ENCODE data around the gene MPRIP.
"Not testable (repeated sequence)": the region's sequence is repeated elsewhere in the genome, so short reads cannot be mapped to it uniquely, and the experiment has no call there.

MPRIP gene

DNA sequence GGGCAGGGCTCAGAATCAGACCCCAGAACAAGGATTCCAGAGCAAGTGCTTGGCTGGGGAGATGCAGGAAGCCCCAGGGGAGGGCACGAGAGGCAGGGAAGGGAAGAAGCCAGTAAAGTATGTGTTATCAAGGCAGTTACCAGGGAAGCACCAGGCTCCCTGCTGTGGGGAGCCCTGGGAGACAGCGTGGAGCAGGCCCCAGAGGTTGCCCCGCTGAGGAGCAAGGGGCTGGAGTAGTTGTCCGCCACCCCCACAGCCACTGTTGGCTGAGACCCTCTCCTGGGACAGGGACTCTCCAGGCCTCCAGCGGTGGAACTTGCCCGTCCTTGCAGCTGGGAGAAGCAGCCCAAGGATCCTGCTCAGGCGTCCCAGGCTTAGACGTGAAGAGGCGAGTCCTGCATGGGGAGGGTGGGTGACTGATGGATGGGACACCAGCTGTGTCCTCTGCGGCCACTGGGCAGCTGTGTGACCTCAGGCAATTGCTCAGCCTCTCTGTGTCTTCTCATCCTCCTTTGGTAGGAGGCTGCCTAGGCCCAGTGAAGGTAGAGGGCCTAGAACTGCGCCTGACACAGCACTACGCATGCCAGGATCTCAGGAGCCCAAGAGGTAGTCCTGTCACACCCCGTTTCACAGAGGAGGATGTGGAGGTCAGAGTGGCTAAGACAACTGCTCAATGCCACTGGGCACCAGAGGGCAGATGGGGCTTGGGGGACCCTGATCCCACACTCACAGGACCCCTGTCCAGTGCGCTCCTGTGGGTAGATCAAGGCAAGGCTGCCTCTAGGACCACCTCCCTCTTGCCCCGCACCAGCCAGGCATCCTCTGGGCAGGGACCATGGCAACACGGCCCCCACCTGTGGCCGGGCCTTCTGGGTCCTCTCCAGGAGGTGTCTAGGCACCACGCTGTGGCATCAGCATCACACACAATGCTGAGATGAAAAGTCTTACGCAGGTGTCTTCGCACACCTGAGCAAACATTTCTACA lies 39.2 kb upstream of the MPRIP start:
- H3K27ac ChIP-seq (ENCODE audit: low read depth in 2 of 2, low read length in 2 of 2); H3K9me3 ChIP-seq (ENCODE audit: control insufficient read depth in 2 of 2, low read length in 2 of 2); H3K27me3 ChIP-seq (ENCODE audit: control insufficient read depth in 2 of 2, insufficient read depth in 2 of 2, low read length in 2 of 2); H3K36me3 ChIP-seq (ENCODE audit: control insufficient read depth in 2 of 2, insufficient read depth in 2 of 2, low read length in 2 of 2); H3K4me1 ChIP-seq (ENCODE audit: control insufficient read depth in 2 of 2, insufficient read depth in 2 of 2, low read length in 2 of 2); H3K4me3 ChIP-seq (ENCODE audit: low read length in 2 of 2); H3K9ac ChIP-seq (ENCODE audit: low read depth in 1 of 2, low read length in 2 of 2): not testable (repeated sequence)

DNA sequence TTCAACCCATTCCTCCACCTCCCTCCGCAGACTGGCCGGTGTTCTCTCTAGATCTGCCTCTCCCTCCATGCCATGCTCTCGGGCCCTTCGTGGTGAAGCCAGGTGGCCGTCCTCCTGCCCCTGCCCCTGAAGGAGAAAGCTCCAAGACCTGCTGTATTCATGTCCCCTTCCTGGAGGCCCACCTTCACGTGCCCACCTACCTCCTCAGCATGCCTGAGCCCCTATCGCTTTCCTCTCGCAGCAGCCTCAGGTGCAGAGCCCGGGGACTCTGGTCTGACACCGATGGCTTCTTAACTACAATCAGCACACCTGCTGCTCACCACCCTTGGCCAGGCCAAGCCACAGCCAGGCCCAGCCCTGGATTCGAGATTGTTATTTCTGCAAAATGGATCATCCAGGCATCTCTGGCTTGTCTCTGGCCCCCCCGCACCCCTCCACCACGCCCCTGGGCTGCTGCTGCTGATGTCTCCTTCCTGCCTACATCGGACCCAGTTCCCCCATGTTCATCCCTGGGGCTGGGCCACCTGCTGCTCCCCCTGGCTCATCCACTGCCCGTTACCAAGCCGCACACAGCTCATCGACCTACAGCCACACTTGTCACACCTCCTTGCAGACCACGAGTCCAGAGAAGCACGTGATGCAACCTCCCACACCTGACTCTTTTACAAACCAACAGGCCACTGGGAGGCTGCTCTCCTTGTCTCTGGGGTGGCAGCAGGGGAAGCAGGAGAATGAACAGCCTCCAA lies 37.8 kb upstream of the MPRIP start:
- Histone ChIP-seq H3K4me3 (ENCODE audit: low read length in 2 of 2) (no peak overlapping the region), H3K36me3 (ENCODE audit: control insufficient read depth in 2 of 2, insufficient read depth in 2 of 2, low read length in 2 of 2) (no peaks in the 10 kb centered on the region), H3K27ac (ENCODE audit: low read depth in 2 of 2, low read length in 2 of 2) (no peak overlapping the region), H3K9ac (ENCODE audit: low read depth in 1 of 2, low read length in 2 of 2) (no peak overlapping the region), H3K4me1 (ENCODE audit: control insufficient read depth in 2 of 2, insufficient read depth in 2 of 2, low read length in 2 of 2) (peaks cover 3% of the 10 kb centered on the region in 2 donors), H3K9me3 (ENCODE audit: control insufficient read depth in 2 of 2, low read length in 2 of 2) (no peaks in the 10 kb centered on the region), H3K27me3 (ENCODE audit: control insufficient read depth in 2 of 2, insufficient read depth in 2 of 2, low read length in 2 of 2) (no peaks in the 10 kb centered on the region)

- not testable (repeated sequence) for H3K4me1 ChIP-seq (ENCODE audit: control insufficient read depth in 2 of 2, insufficient read depth in 2 of 2, low read length in 2 of 2); H3K36me3 ChIP-seq (ENCODE audit: control insufficient read depth in 2 of 2, insufficient read depth in 2 of 2, low read length in 2 of 2); H3K27me3 ChIP-seq (ENCODE audit: control insufficient read depth in 2 of 2, insufficient read depth in 2 of 2, low read length in 2 of 2); H3K9ac ChIP-seq (ENCODE audit: low read depth in 1 of 2, low read length in 2 of 2); H3K9me3 ChIP-seq (ENCODE audit: control insufficient read depth in 2 of 2, low read length in 2 of 2); H3K4me3 ChIP-seq (ENCODE audit: low read length in 2 of 2); H3K27ac ChIP-seq (ENCODE audit: low read depth in 2 of 2, low read length in 2 of 2)
Observed at GRCh38 chr17:17004997-17005614, 37.2 kb upstream of the MPRIP start.

DNA sequence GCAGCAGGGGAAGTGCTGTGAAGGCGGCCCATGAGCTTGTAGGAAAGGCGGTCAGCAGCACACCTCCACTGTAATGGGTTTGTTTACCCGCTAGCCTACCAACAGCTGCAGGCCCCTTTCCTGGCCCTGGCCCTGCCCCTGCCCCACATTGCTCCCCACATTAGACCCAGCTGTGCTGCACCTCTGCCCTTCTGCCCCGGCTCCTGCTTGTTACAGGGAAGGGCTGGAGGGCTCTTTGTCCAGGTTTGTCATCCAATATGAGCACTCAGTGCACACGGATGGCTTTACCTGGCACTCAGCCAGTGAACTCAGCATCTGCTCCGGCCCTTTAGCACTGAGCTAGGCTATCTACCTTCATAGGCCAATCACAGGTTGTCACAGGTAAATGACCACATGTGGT lies 34.4 kb upstream of the MPRIP start:
- not testable (repeated sequence) for H3K9ac ChIP-seq (ENCODE audit: low read depth in 1 of 2, low read length in 2 of 2); H3K9me3 ChIP-seq (ENCODE audit: control insufficient read depth in 2 of 2, low read length in 2 of 2); H3K27ac ChIP-seq (ENCODE audit: low read depth in 2 of 2, low read length in 2 of 2); H3K27me3 ChIP-seq (ENCODE audit: control insufficient read depth in 2 of 2, insufficient read depth in 2 of 2, low read length in 2 of 2); H3K36me3 ChIP-seq (ENCODE audit: control insufficient read depth in 2 of 2, insufficient read depth in 2 of 2, low read length in 2 of 2); H3K4me1 ChIP-seq (ENCODE audit: control insufficient read depth in 2 of 2, insufficient read depth in 2 of 2, low read length in 2 of 2); H3K4me3 ChIP-seq (ENCODE audit: low read length in 2 of 2)

GRCh38 chr17:17008621-17009397 lies 33.4 kb upstream of the MPRIP start:
- H3K27me3 ChIP-seq (ENCODE audit: control insufficient read depth in 2 of 2, insufficient read depth in 2 of 2, low read length in 2 of 2); H3K4me3 ChIP-seq (ENCODE audit: low read length in 2 of 2); H3K27ac ChIP-seq (ENCODE audit: low read depth in 2 of 2, low read length in 2 of 2); H3K9ac ChIP-seq (ENCODE audit: low read depth in 1 of 2, low read length in 2 of 2); H3K9me3 ChIP-seq (ENCODE audit: control insufficient read depth in 2 of 2, low read length in 2 of 2); H3K4me1 ChIP-seq (ENCODE audit: control insufficient read depth in 2 of 2, insufficient read depth in 2 of 2, low read length in 2 of 2); H3K36me3 ChIP-seq (ENCODE audit: control insufficient read depth in 2 of 2, insufficient read depth in 2 of 2, low read length in 2 of 2): not testable (repeated sequence)

- not testable (repeated sequence) for H3K4me3 ChIP-seq (ENCODE audit: low read length in 2 of 2); H3K27ac ChIP-seq (ENCODE audit: low read depth in 2 of 2, low read length in 2 of 2)
Observed at GRCh38 chr17:17009972-17010371, 32.3 kb upstream of the MPRIP start.

GRCh38 chr17:17010545-17011034 lies 31.7 kb upstream of the MPRIP start:
- H3K9ac ChIP-seq (ENCODE audit: low read depth in 1 of 2, low read length in 2 of 2), result not testable (repeated sequence)

More at GRCh38 chr17:17009972-17010371, 32.3 kb upstream of the MPRIP start:
- H3K4me1 ChIP-seq (ENCODE audit: control insufficient read depth in 2 of 2, insufficient read depth in 2 of 2, low read length in 2 of 2); H3K9ac ChIP-seq (ENCODE audit: low read depth in 1 of 2, low read length in 2 of 2); H3K27me3 ChIP-seq (ENCODE audit: control insufficient read depth in 2 of 2, insufficient read depth in 2 of 2, low read length in 2 of 2); H3K36me3 ChIP-seq (ENCODE audit: control insufficient read depth in 2 of 2, insufficient read depth in 2 of 2, low read length in 2 of 2); H3K9me3 ChIP-seq (ENCODE audit: control insufficient read depth in 2 of 2, low read length in 2 of 2): not testable (repeated sequence)

DNA sequence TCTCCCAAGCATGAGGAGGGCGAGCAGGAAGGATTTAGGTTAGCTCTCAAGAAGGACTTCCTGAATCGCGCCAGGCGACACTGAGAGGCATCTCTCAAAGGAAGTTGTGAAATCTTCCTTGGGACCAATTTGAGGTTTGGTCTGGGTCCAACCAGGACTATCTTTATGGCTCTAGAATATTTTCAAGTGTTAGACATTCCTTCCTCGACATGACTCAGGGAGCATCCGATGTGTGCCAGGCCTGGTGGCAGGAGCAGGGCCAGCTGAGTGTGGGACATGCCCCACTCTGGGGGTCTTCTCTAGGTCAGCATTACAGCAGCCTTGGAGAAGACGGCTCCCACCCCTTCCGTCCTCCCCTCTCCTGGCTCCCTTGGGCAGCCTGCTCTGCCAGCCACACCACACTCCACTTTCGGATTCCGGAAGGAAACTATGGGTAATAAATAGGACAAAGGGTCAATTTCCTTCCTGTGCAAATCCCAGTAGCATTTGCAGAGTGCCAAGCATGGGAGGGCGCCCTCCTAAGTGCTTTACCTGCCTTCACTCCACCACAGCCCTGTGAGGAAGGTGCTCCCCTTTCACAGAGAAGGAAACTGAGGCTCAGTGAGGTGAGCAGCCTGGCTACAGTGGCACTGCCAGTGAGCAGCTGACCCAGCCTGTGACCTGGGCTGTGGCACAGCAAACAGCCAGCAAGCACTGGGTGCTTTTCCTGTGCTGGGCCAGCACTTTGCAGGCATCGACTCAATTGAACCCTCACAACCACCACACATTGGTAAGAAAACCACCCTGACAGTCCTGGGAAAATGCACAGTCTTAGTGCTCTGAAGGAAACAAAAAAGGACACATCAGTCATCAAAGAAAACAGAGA lies 31.0 kb upstream of the MPRIP start:
- not testable (repeated sequence) for H3K4me1 ChIP-seq (ENCODE audit: control insufficient read depth in 2 of 2, insufficient read depth in 2 of 2, low read length in 2 of 2); H3K9me3 ChIP-seq (ENCODE audit: control insufficient read depth in 2 of 2, low read length in 2 of 2); H3K4me3 ChIP-seq (ENCODE audit: low read length in 2 of 2); H3K27ac ChIP-seq (ENCODE audit: low read depth in 2 of 2, low read length in 2 of 2); H3K9ac ChIP-seq (ENCODE audit: low read depth in 1 of 2, low read length in 2 of 2); H3K36me3 ChIP-seq (ENCODE audit: control insufficient read depth in 2 of 2, insufficient read depth in 2 of 2, low read length in 2 of 2); H3K27me3 ChIP-seq (ENCODE audit: control insufficient read depth in 2 of 2, insufficient read depth in 2 of 2, low read length in 2 of 2)

More at GRCh38 chr17:17010545-17011034, 31.7 kb upstream of the MPRIP start:
- not testable (repeated sequence) for H3K36me3 ChIP-seq (ENCODE audit: control insufficient read depth in 2 of 2, insufficient read depth in 2 of 2, low read length in 2 of 2); H3K9me3 ChIP-seq (ENCODE audit: control insufficient read depth in 2 of 2, low read length in 2 of 2); H3K4me3 ChIP-seq (ENCODE audit: low read length in 2 of 2); H3K4me1 ChIP-seq (ENCODE audit: control insufficient read depth in 2 of 2, insufficient read depth in 2 of 2, low read length in 2 of 2); H3K27me3 ChIP-seq (ENCODE audit: control insufficient read depth in 2 of 2, insufficient read depth in 2 of 2, low read length in 2 of 2); H3K27ac ChIP-seq (ENCODE audit: low read depth in 2 of 2, low read length in 2 of 2)

Data from mucosa of rectum (tissue), 2 donors.